OCI-LY7 (cell line): ENCODE measurements around the gene WDR74. TPM values are rescaled to one million over a fixed set of nuclear protein-coding genes. Genes with fewer than 3 reads are reported as not detected.

Experiments
- BruUV-seq: library from RNA; stranded (reverse); fragments of 400-500 nt; replicated peaks from 2 replicates; lab custom pipeline; 2021; lab: Mats Ljungman, UMichigan
- CTCF ChIA-PET: fragments of 300-600 bp; sonication (Branson Sonifier 250); formaldehyde crosslinking; loops from one replicate; lab custom pipeline; 2022; ENCODE audit warnings: antibody characterized with exemption; ENCODE audit not compliant: unreplicated experiment; lab: Charles Lee
- POLR2A ChIA-PET: fragments of 300-600 bp; sonication (Branson Sonifier 250); formaldehyde crosslinking; loops from one replicate; lab custom pipeline; 2022; ENCODE audit warnings: antibody characterized with exemption; lab: Charles Lee
- DNase-seq: peaks from one replicate; pipeline ENCODE4 v3.0.0-alpha.2; 2015; ENCODE audit warnings: low spot score
- H2AFZ ChIP-seq: fragments of 200-600 bp; sonication (generic), shearing (Covaris generic); 2 replicates; pipeline ENCODE4 v1.6.1; 2014; ENCODE audit warnings: mild to moderate bottlenecking, antibody characterized with exemption, low read length, moderate library complexity
- H3K27ac ChIP-seq: fragments of 200-600 bp; sonication (generic); 2 replicates; pipeline ENCODE4 v1.5.1; 2014; ENCODE audit warnings: mixed run types, low read depth, mild to moderate bottlenecking, moderate library complexity, low read length, inconsistent platforms; ENCODE audit not compliant: poor library complexity, severe bottlenecking
- H3K36me3 ChIP-seq: fragments of 200-600 bp; sonication (generic); 2 replicates; pipeline ENCODE4 v1.6.1; 2014; ENCODE audit warnings: mild to moderate bottlenecking, antibody characterized with exemption, low read length, moderate library complexity, mixed read lengths; ENCODE audit not compliant: insufficient read depth
- H3K4me1 ChIP-seq: fragments of 200-600 bp; sonication (generic); 2 replicates; pipeline ENCODE4 v1.5.1; 2014; ENCODE audit warnings: mild to moderate bottlenecking, low read length; ENCODE audit not compliant: insufficient read depth, poor library complexity, severe bottlenecking
- H3K4me2 ChIP-seq: fragments of 200-600 bp; sonication (generic); 2 replicates; pipeline ENCODE4 v1.6.1; 2014; ENCODE audit warnings: mild to moderate bottlenecking, low read length
- H3K4me3 ChIP-seq: fragments of 200-600 bp; sonication (generic); 2 replicates; pipeline ENCODE4 v1.5.1; 2014; ENCODE audit warnings: mild to moderate bottlenecking, low read depth, low read length; ENCODE audit not compliant: poor library complexity, severe bottlenecking
- H3K79me2 ChIP-seq: fragments of 200-600 bp; sonication (generic); 2 replicates; pipeline ENCODE4 v1.6.1; 2016; ENCODE audit warnings: low read depth, mild to moderate bottlenecking, low read length, moderate library complexity, mixed read lengths; ENCODE audit not compliant: insufficient read depth
- H3K9me2 ChIP-seq: fragments of 200-600 bp; sonication (generic); 2 replicates; pipeline ENCODE4 v1.6.1; 2016; ENCODE audit warnings: mild to moderate bottlenecking, low read length, mixed read lengths; ENCODE audit not compliant: insufficient read depth
- H3K9me3 ChIP-seq: fragments of 200-600 bp; sonication (generic); 2 replicates; pipeline ENCODE4 v1.6.1; 2014; ENCODE audit warnings: mild to moderate bottlenecking, mixed run types, low read length, mixed read lengths
- H4K20me1 ChIP-seq: fragments of 200-600 bp; sonication (generic); 2 replicates; pipeline ENCODE4 v1.6.1; 2014; ENCODE audit warnings: mild to moderate bottlenecking, antibody characterized with exemption, low read length, moderate library complexity, mixed read lengths; ENCODE audit not compliant: insufficient read depth
- EZH2phosphoT487 ChIP-seq: fragments of 200-600 bp; sonication (generic); IDR thresholded peaks from 2 replicates; pipeline ENCODE4 v1.6.1; 2018; ENCODE audit warnings: low read depth, borderline replicate concordance, mild to moderate bottlenecking, mixed run types, antibody characterized with exemption, low read length, moderate library complexity, mixed read lengths
- intact Hi-C: fragments of 100-400 bp; cut with micrococcal nuclease; formaldehyde crosslinking; loops from one replicate; pipeline ENCODE4 v1.10.0; 2022; ENCODE audit not compliant: unreplicated experiment
- total RNA-seq, 2 experiments: library from RNA; depleted of rRNA in 1 of 2; stranded (reverse); fragments of >200 nt in 1 of 2; shearing (Covaris generic) in 1 of 2; gene quantifications; 2 replicates each; pipeline ENCODE4 v1.2.3, GENCODE V29; 2014 to 2022
- TF ChIP-seq, protein P1 (sequence below): fragments of 200-600 bp; sonication (generic); conservative IDR thresholded peaks from 2 replicates; pipeline ENCODE4 v1.5.1; 2014; ENCODE audit warnings: mild to moderate bottlenecking, antibody characterized with exemption, low read length, moderate library complexity, mixed read lengths

WDR74 gene
- total RNA-seq, 2 experiments from 2014 or later: 98.4 to 139 TPM

DNA sequence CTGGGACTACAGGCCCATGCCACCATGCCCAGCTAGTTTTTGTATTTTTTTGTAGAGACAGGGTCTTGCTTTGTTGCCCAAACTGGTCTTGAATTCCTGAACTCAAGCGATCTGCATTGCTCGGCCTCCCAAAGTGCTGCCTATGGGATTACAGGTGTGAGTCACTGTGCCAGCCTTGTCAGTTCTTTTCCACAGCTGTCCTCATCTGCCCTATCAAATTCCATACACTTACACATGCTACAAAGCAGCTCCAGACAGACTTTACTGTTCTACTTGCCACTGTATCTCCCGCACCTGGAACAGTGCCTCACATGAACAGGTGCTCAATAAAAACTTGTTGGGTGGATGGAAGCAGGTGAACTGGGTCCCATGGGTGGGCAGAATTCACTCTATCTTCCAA lies 15.7 kb downstream of the WDR74 start:
- POLR2A ChIA-PET: interaction anchor here (0.6 to 0.7 kb wide), 2 partner anchors 57 to 125 kb away, joined by 3 read pairs; no protein-coding TSS in a partner anchor
- no peak overlapping the region for H3K4me3 ChIP-seq
- TF ChIP-seq, protein P1, sequence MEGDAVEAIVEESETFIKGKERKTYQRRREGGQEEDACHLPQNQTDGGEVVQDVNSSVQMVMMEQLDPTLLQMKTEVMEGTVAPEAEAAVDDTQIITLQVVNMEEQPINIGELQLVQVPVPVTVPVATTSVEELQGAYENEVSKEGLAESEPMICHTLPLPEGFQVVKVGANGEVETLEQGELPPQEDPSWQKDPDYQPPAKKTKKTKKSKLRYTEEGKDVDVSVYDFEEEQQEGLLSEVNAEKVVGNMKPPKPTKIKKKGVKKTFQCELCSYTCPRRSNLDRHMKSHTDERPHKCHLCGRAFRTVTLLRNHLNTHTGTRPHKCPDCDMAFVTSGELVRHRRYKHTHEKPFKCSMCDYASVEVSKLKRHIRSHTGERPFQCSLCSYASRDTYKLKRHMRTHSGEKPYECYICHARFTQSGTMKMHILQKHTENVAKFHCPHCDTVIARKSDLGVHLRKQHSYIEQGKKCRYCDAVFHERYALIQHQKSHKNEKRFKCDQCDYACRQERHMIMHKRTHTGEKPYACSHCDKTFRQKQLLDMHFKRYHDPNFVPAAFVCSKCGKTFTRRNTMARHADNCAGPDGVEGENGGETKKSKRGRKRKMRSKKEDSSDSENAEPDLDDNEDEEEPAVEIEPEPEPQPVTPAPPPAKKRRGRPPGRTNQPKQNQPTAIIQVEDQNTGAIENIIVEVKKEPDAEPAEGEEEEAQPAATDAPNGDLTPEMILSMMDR: no peak
- no peak for TF ChIP-seq EZH2phosphoT487
- no peaks in the 10 kb centered on the region for H3K9me3 ChIP-seq
- H3K36me3 ChIP-seq: peaks cover 71% of the 10 kb centered on the region
- no peaks in the 10 kb centered on the region for H3K4me1 ChIP-seq
- DNase-seq: no peak
- intact Hi-C loops: no loop called here
- H3K9me2 ChIP-seq: no peaks in the 10 kb centered on the region
- H3K27ac ChIP-seq: no peak overlapping the region
- H4K20me1 ChIP-seq: no peaks in the 10 kb centered on the region
- H3K4me2 ChIP-seq: no peak overlapping the region
- H2AFZ ChIP-seq: no peak overlapping the region
- CTCF ChIA-PET: no interaction called here
- BruUV-seq: no TSS peak
- no peaks in the 10 kb centered on the region for H3K79me2 ChIP-seq

DNA sequence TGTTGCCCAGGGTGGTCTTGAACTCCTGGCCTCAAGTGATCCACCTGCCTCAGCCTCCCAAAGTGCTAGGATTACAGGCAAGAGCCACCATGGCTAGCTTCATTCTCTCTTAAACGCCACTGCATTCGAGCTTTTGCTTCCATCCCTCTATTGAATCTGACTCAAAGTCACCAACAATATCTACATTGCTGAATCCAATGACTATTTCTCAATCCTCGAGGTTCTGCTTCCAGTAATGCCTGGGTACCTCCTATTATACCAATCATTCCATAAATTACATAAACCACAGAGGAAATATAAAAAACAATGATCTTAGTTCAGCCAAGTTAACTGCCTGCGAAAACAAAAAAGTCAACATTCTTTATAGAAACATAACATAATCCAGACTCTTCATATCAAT lies 22.3 kb downstream of the WDR74 start:
- BruUV-seq: no TSS peak
- Histone ChIP-seq H3K4me2 (no peak overlapping the region), H3K79me2 (no peaks in the 10 kb centered on the region), H2AFZ (no peak overlapping the region), H3K27ac (no peak overlapping the region), H3K36me3 (peaks cover 29% of the 10 kb centered on the region), H3K9me2 (no peaks in the 10 kb centered on the region), H3K9me3 (no peaks in the 10 kb centered on the region), H3K4me3 (no peak overlapping the region), H3K4me1 (no peaks in the 10 kb centered on the region), H4K20me1 (no peaks in the 10 kb centered on the region)
- no peak for TF ChIP-seq EZH2phosphoT487
- CTCF ChIA-PET: interaction anchor here (0.6 kb wide), 1 partner anchor 216 kb away, joined by 8 read pairs; no protein-coding TSS in a partner anchor
- no peak for DNase-seq
- POLR2A ChIA-PET: interaction anchor here (1.0 to 1.5 kb wide), 3 partner anchors 10 to 39 kb away, joined by 4 to 6 read pairs (median 5); no protein-coding TSS in a partner anchor
- intact Hi-C loops: no loop called here

DNA sequence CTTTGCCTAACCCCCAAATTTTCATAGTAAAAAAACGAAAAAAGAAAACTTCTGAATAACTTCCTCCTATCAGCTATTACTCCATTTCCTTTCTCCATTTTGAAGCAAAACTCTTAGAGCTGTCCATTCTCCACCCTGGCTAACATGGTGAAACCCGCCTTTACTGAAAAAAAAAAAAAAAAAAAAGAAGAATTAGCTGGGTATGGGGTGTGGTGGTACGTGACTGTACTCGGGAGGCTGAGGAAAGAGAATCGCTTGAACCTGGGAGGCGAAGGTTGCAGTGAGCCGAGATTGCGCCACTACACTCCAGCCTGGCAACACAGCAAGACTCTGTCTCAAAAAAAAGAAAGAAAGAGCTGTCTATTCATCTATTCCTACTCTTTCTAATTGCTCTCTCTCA lies 22.8 kb downstream of the WDR74 start:
- Histone ChIP-seq H3K4me2 (no peak overlapping the region), H3K27ac (no peak overlapping the region), H3K4me3 (no peak overlapping the region), H2AFZ (no peak overlapping the region), H3K4me1 (no peaks in the 10 kb centered on the region), H3K79me2 (no peaks in the 10 kb centered on the region), H3K36me3 (peaks cover 29% of the 10 kb centered on the region), H3K9me2 (no peaks in the 10 kb centered on the region), H4K20me1 (no peaks in the 10 kb centered on the region), H3K9me3 (no peaks in the 10 kb centered on the region)
- TF ChIP-seq, protein P1: no peak
- TF ChIP-seq EZH2phosphoT487: no peak
- intact Hi-C loops: no loop called here
- ChIA-PET POLR2A (interaction anchor here (0.9 to 1.5 kb wide), 5 partner anchors 10 to 40 kb away, joined by 3 to 6 read pairs (median 5); no protein-coding TSS in a partner anchor), CTCF (interaction anchor here (0.6 to 1.0 kb wide), 2 partner anchors 11 to 216 kb away, joined by 3 to 8 read pairs; no protein-coding TSS in a partner anchor)
- BruUV-seq: no TSS peak
- DNase-seq: no peak
